HG03469 (cell line): ENCODE measurements around the gene MALT1.
A peak's percentile ranks its signal among the peaks of the same experiment; 100 is the strongest.

Source experiments
- ATAC-seq: cut with Tn5 transposase; IDR thresholded peaks from one replicate; pipeline ENCODE4 v1.9.1; 2021; ENCODE audit warnings: mild to moderate bottlenecking, moderate library complexity, moderate number of reproducible peaks; ENCODE audit not compliant: unreplicated experiment

The MALT1 gene

DNA sequence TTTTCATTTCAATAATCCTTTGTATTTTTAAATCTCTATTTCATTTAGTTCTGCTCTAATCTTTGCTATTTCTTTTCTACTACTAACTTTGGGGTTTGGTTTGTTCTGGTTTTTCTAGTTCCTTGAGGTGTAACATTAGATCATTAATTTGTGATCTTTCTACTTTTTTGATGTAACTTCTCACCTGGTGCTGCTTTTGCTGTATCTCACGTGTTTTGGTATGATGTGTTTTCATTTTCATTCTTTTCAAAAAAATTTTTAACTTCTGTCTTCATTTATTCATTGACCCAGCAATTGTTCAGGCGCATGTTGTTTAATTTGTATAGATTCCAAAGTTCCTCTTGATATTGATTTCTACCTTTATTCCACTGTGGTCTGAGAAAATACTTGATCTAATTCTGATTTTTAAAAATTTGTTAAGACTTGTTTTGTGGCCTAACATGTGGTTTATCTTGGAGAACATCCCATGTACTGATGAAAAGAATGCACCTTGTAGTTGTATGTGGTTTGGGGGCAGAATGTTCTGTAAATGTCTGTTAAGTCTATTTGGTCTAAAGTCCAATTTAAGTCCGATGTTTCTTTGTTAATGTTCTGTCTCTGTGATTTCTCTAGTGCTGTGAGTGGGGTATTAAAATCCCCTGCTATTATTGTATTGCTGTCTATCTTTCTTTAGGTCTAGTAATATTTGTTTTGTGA is 17.3 kb upstream of the MALT1 start:
- ATAC-seq, result no peak

DNA sequence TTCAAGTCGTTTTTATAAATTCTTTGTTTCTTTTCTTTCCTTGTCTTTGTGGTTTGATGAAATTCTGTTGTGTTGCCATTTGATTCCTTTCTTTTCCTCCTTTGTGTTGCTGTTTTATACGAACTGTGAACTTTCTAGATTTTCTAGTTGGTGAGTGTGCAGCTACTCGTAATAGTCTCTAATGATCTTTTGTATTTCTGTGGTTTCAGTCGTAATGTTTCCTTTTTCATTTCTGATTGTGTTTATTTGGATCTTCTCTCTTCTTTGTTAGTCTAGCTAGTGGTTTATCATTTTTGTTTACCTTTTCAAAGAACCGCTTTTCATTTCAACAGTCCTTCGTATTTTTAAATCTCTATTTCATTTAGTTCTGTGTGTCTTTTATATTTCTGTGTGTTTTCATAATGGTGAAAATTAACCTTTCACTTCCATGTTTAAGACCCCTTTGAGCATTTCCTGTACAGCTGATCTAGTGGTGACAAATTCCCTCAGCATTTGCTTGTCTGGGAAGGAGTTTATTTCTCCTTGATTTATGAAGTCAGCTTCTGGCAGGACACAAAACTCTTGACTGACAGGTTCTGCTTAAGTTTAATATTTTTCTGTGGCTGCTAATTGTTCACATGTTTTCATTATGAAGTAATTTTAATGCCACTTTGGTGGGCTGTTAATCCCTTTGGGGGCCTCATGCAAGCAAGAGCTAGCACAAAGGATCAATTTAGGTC is 16.2 kb upstream of the MALT1 start:
- no peak for ATAC-seq

DNA sequence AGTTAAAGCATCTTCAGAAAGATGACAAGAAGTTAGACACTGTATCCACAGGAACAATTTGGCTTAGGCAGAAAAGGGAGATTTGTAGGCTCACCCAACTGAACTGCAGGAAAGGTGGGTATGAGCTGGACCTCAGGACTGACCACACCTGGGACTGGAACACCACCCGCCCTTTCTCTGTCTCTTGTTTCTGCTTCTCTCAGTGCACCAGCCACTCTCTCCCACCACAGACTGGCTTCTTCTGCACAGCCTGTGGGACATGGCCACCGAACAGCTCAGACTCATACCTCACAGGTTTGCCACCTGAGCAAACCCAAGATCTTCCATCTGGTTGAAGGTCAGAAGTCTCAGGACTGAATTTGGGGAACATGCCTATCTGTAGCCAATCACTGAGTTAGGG is 14.2 kb upstream of the MALT1 start:
- no peak for ATAC-seq

DNA sequence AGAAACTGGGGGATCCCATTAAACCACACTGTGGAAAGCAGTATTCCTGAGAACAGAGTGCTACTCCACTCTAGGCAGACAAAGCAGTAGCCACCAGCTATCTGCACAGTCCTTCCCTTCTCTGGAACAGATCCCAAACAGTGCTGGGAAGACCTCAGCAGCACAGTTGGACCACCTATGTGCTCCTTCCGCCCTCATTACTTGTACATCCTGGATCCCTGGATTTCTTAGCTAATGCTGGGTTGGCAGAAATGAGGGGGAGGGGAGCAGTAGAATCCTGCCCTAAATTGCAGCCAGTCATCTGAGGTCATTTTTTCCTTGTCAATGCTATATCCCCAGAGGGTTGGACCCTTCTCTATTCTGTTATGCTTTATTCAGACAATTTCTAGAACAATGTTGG is 13.8 kb upstream of the MALT1 start:
- no peak for ATAC-seq

DNA sequence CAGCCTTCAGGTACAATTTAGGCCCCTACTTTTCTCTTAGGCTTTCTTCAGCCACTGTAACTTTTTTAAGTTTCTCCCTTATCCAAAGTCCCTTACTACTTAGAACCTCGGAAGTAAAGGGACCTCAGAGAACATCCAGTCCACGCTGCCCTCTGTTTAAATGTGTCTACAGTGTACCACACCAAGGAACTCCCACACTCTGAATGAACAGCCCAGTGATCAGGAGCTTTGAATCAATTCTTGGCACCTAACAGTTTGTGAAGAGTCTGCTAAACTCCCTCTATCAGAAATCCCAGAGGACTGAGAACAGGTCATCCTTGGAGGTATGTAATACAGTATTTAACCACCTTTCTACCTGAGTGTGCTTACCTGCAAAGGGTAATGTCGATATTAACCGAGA is 11.6 kb upstream of the MALT1 start:
- ATAC-seq, result no peak

DNA sequence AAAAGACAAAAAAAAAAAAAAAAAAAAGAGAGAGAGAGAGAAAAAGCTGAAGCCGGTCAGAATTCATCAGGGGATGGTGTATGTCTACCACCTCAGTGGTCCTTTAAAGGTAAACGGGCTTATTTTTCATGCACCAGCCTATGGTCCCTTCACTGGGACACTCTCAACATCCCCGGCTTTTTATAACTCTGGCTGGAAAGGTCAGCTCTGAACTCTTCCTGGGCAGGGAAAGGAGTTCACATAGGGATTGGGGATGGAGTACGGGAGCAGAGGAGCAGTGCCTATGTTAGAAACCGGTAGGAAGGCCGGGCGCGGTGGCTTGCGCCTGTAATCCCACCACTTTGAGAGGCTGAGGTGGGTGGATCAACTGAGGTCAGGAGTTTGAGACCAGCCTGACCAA is 10.3 kb upstream of the MALT1 start:
- no peak for ATAC-seq

DNA sequence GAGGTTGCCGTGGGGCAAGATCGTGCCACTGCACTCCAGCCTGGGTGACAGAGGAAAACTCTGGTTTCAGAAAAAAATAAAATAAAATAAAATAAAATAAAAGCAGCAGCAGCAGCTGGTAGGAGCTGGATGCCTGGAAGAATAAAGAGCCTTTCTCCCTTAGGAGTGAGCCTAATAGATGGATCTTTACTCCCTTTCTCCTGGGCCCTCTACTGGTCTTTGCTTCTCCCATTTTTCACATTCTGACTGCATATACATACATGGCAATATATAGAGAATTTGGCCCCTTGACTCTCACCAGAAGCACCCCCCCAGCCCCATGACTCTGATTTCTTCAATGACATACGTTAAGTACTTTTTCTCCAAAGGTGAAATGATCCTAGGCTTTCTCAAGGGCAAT is 9.8 kb upstream of the MALT1 start:
- no peak for ATAC-seq

DNA sequence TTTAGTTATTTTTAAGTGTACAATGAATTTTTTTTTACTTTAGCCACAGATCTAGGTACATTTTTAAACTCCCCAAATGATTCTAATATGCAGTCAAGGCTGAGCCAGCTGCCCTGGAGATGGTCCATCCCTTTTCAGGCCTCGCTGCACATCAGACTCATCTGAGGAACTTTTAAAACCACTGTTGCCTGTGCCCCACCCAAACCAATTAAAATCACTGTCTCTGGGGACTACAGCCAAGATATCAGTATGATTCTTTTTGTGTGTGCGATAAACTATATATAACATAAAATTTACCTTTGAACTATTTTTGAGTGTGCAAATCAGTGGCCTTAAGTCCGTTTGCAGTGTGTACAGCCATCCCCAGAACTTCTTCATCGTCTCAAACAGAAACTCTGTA is 9.1 kb upstream of the MALT1 start:
- ATAC-seq, result no peak

DNA sequence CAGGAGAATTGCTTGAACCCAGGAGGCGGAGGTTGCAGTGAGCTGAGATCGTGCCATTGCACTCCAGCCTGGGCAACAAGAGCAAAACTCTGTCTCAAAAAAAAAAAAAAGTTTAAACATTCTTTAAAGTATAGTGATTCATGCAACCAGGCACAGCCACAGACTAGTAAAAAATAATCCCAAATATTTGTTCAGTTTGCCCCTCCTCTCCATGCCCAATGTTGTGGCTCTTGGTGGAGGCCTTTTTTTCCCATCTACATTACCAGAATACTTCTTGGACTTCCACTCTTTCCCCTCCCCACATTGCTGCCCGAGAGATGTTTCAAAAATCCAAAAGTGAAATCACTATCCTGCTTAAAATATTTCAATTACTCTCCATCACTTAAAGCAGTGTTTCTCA is 5.1 kb upstream of the MALT1 start:
- no peak for ATAC-seq

DNA sequence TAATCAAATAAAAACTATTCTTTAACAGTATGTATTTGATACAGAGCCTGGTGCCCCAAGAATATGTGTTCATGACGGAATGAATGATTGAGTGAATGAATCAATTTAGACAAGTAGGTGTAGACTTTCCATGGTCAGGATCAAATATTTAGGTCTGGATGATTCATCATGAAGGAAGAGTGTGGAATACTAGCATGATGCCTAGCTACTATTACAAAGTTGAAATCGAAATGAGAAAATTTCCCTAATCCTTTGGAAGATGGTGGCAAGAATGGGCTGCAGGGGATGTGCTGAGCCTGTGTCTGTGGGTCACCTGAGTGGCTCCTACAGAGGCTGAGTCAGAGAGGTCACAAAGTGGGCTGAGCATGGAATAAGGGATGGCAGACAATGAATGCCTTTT is 3.1 kb upstream of the MALT1 start:
- no peak for ATAC-seq

DNA sequence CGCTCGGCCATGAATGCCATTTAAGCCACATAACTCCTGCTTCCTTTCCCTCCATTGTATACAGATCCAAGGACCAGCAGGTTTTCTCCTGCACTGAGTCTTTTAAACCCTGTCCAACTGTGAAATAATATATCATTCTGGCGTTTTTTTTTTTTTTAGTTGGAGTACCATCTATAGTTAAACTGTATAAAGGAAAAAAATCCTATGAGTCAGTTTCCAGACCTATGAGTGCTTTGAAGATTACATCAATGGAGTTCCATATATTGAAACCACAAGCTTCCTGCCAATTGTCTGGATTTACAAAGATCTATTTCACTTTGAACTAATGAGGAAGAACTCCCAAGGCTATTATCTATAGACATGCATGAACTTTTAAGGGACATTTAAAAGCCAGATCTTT is 2.4 kb upstream of the MALT1 start:
- ATAC-seq, result no peak

DNA sequence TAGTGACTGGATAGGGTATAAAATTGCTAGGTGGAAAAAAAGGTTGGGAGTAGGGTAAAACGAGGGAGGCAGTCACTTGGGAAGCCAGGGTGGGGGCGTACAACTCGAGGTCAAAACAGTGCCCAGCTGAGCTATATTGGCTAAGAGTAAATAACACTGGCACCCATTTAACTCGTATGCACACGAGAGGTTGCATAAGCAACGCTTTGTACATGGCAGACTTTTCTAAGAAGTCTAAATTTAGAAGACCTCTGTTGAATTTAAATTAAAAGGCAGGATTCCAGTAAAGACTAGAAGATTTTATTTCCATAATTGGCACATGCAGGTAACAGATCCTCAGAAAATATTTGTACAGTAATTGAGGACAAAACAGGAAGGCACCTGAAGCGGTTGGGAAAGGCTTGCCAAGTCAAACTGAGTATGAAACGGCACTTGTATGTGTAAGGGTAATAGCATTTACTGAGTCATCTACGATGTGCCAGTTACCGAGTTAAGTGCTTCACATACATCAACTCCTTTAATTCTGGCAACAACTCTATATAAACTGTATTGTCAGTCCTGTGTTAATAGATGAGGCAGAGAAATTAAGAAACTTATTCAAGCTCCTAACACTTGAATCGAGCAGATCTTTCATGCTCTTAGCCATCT is 1.4 kb upstream of the MALT1 start:
- ATAC-seq, result no peak

DNA sequence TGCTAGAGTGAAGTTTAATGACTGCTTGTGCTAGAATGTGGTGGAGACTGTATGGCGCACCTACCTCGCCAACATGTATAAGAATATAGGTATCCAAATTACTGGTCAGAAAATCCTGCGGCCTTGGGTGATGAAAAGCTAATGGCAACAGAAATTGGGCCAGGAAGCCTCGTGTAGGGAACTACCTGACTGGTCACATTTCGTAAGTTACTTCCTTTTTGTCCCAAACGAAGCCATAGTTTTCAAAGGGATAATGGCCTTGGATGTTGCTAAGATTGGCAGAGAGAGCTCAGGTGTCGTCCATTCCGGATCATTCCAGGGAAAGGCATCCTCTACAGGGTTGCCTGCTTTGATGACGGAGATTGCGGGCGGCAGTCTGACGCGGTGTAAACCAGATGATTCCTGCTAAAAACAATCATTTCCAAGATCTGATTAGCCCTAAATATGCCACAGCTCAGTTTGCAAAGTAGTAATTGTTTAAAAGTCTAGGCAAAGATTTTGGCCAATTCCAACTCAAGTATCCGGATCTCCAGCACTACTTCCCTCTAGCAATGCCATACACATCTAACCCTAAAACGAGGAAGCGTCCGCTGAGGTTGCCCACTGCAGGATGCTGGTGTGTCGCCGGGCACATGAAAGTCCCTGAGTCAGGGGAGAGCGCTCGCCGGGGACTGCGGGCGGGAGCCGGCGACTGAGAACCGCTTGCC is 708 bp upstream of the MALT1 start:
- no peak for ATAC-seq

DNA sequence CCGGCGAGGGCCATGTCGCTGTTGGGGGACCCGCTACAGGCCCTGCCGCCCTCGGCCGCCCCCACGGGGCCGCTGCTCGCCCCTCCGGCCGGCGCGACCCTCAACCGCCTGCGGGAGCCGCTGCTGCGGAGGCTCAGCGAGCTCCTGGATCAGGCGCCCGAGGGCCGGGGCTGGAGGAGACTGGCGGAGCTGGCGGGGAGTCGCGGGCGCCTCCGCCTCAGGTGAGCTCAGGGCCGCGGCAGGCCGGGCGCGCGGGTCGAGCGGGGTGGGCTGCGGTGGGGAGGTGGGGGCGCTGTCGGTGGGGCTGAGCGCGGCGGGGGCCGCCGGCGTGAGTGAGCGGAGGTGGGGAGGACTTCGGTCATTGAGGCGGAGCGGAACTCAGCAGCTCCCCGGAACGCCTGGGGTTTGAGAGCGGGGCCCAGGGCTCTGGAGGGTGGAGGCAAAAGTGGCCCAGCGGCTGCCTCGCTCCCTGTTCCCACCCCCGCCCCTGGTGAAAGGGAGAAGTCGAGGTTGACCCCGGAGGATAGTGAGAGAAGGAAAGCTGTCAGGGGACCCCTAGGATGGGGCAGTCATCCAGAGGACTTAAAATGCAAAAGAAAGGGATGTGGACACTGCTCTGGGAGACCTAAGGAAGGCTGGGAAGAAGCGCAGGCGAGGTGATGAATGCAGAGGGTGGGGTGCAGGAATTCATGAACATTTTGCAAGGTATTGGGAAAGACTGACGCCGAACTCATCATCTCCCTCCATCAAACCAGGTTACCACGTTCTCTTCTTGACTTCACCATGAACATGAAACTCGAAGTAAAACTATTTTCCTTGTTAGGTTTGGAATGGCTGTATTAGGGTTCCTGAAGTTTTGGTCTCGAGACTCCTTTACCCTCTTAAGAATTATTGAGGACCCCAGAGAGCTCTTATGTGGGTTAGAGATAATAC is 633 bp downstream of the MALT1 start:
- ATAC-seq, result peak; percentile 18

DNA sequence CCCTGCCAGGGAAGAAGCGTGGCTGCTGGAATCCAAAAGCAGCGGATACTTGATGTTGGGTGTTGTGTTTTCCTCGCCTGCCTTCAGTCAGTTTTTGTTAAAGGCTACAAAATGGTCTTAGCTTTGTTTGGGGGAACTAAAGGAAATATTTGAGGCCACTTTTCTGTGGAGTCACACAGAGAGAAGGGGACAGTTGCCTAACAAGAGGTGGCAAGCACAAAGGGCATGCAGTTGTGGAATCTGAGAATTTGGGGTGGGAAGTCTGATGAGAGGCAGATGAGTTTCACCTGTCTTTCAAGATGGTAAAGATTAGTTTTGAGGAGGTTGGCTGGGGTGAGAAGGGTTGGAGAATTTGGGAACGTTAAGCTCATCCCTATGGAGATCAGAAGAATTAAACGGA is 2.9 kb downstream of the MALT1 start:
- ATAC-seq, result no peak

DNA sequence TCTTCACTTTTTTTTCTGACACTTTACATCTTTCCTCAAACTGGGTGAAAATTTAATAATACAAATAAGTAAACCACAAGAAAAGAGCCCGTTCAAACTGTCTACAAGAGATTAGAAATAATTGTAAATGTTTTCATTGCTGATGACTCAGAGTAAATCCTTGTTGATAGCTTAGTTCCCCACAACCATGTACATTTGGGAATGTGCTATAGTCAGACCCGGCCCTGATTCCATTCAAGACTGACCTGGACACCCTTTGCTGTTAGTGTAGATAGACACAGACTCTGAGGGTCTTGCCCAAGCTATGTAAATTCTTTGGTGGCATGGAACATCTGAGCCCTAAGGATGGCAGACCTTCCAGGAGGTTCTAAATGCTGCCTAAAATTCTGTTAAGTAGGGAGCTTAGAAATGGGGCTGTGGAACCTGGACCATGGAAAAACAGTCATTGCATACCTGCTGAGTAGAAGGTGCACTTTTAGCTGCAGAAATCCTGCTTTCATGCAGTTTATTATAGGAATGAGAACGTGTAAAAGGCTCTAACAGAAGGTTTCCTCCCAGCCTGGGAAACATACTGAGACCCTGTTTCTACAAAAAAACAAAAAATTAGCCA is 3.7 kb downstream of the MALT1 start:
- ATAC-seq, result no peak

DNA sequence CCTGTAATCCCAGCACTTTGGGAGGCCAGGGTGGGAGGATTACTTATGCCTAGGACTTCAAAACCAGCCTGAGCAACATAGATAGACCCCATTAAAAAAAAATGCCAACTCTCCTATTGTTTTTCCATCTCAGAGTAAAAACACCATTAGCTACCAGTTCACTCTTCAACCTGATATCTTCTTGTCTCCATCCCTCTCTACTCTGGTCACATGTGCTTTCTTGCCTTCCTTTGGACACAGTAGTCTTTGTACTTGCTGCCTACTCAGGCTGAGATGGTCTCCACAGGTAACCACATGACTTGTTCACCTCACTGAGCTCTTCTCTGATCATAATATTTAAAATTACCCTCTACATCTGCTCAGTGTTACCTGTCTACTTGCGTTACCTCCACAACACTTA is 5.0 kb downstream of the MALT1 start:
- ATAC-seq, result no peak

DNA sequence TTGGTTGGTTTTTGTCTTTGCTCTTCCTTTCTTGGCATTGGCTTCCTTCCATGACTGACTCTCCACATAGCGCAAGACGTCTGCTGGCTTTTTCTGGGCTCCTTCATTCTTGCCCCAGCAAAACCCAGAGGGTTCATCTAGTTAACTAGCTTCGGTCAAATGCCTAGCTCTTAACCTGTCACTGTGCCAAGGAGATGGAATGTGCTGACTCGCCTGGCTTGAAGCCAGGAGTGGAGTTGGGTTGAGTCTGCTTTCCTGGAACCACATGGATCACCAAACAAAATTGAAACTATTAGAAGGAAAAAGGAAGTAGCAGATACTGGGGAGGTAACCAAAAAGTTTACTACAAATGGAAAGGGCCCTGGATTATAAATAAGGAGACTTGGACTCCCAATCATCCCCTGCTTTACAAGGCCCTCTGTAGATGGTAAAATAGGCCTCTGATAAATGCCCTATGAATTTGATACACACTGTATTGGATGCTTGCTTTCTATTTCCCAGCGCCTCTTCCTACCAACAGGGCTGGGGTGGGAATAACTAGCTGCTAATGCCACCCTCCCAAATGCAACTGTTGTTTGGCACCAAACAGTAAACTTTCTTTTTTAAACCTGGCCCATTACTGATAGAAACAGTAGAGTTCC is 11.3 kb downstream of the MALT1 start:
- ATAC-seq, result no peak

DNA sequence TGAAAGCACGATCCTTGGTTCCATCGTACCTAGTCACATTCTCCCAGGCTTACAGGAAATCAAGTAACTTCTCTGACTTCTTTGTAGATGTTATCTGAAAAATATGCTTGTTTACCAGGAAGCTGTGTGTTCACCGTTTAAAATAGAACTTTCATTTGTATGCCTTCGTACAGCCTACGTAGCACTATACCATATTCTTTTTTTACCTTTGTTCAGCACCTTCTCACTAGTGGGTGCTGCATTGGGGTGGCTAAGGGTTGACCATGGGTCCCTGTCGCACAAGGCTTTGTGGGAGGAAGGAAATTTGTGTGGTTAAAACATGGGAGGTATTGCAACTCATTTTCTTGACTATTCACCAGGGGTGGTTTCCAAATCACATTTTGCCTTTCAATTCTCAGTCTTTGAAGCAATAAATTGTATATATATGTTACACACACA is 16.6 kb downstream of the MALT1 start:
- ATAC-seq, result peak; percentile 77

DNA sequence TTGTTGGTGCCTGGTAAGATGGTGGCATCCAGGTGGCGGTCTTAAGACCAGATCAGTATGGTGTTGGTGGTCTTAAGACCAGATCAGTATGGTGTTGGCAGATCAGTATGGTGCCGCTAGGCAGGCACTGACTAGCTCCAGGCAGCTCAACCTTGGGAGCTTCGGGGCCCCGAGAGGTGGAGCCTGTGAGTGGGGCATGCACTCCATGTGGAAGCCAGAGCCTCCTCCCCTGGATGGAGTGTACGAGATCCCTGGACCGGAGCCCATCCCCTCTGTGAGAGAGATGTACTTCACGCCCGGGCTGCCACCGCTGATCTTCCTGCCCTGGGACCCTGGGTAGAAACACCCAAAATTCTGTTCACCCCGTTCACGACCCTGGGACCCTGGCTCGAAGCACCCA is 19.0 kb downstream of the MALT1 start:
- ATAC-seq, result no peak
